A549 (cell line): ENCODE data around the gene TEAD4. TPM values are rescaled to one million over a fixed set of nuclear protein-coding genes. Genes with fewer than 3 reads are reported as not detected.

Experiments used
- ATAC-seq, 2 experiments: fragments of 200-7000 bp in 1 of 2; fragments of >200 bp in 1 of 2; cut with Nextera tagmentation in 1 of 2; cut with Tn5 transposase in 1 of 2; 3 replicates each; pipeline versions ENCODE4 v1.8.0 to v1.9.1; 2018 to 2020; ENCODE audit warnings: mild to moderate bottlenecking in 1 of 2, moderate library complexity in 1 of 2
- CTCF ChIA-PET: fragments of 300-600 bp; sonication (Branson Sonifier 250); formaldehyde crosslinking; extraction: SDS; loops from one replicate; lab custom pipeline; 2021; ENCODE audit warnings: antibody characterized with exemption, inconsistent platforms; lab: Yijun Ruan, JAX
- POLR2A ChIA-PET: fragments of 350-600 bp; formaldehyde crosslinking; extraction: SDS; loops from one replicate; lab custom pipeline; 2021; ENCODE audit warnings: antibody characterized with exemption, inconsistent platforms; lab: Yijun Ruan, JAX
- DNase-seq, 2 experiments: peaks; one replicate each; pipeline versions ENCODE4 v3.0.0 to v3.0.0-alpha.2; 2011 to 2016; ENCODE audit warnings: low read depth in 1 of 2, low spot score in 1 of 2
- FAIRE-seq: peaks from 2 replicates; lab custom pipeline; 2011; peaks lifted over from hg19 to GRCh38; lab: Jason Lieb, UNC
- H3K27ac ChIP-seq, 2 experiments: fragments of >200 bp; sonication (Bioruptor Twin); formaldehyde crosslinking; 3 replicates each; pipeline ENCODE4 v1.5.1; 2016 to 2017
- H3K4me1 ChIP-seq: fragments of >200 bp; sonication (Bioruptor Twin); formaldehyde crosslinking; 3 replicates; pipeline ENCODE4 v1.6.1; 2016
- H3K4me2 ChIP-seq: fragments of >200 bp; sonication (Bioruptor Twin); formaldehyde crosslinking; 3 replicates; pipeline ENCODE4 v1.6.1; 2016
- H3K4me3 ChIP-seq: fragments of >200 bp; sonication (Bioruptor Twin); formaldehyde crosslinking; 3 replicates; pipeline ENCODE4 v1.5.1; 2016
- H3K9me3 ChIP-seq: fragments of >200 bp; sonication (Bioruptor Twin); formaldehyde crosslinking; 3 replicates; pipeline ENCODE4 v1.6.1; 2016
- CBX2 ChIP-seq: fragments of 200-600 bp; sonication (generic); IDR thresholded peaks from 2 replicates; pipeline ENCODE4 v1.6.1; 2016; ENCODE audit warnings: low read depth, mild to moderate bottlenecking, borderline replicate concordance
- E2F6 ChIP-seq: IDR thresholded peaks from 2 replicates; pipeline ENCODE4 v1.6.1; 2012; ENCODE audit warnings: low read depth, borderline replicate concordance
- EHMT2 ChIP-seq: fragments of 200-600 bp; sonication (generic); IDR thresholded peaks from 2 replicates; pipeline ENCODE4 v1.6.1; 2016; ENCODE audit warnings: antibody characterized with exemption, low read depth, mild to moderate bottlenecking, moderate library complexity
- EP300 ChIP-seq, 2 experiments: fragments of >200 bp; sonication (Bioruptor Twin); formaldehyde crosslinking; IDR thresholded peaks; 2 replicates in 1 of 2; 3 replicates in 1 of 2; pipeline ENCODE4 v1.6.1; 2016 to 2017
- ESRRA ChIP-seq: fragments of 150-350 bp; IDR thresholded peaks from 2 replicates; pipeline ENCODE4 v1.6.1; 2014; ENCODE audit warnings: mild to moderate bottlenecking, low read length, borderline replicate concordance
- FOSB ChIP-seq: fragments of 250-450 bp; sonication (Bioruptor Pico); IDR thresholded peaks from 2 replicates; pipeline ENCODE4 v1.5.0; 2020; ENCODE audit warnings: mild to moderate bottlenecking, moderate library complexity
- HDAC2 ChIP-seq: fragments of 200-600 bp; sonication (generic); IDR thresholded peaks from 2 replicates; pipeline ENCODE4 v1.6.1; 2016
- HES2 ChIP-seq: fragments of >200 bp; sonication (Bioruptor Twin); formaldehyde crosslinking; IDR thresholded peaks from 2 replicates; pipeline ENCODE4 v1.6.1; 2016
- HEYL ChIP-seq: fragments of 250-450 bp; sonication (Bioruptor Pico); IDR thresholded peaks from 2 replicates; pipeline ENCODE4 v1.8.0; 2021; ENCODE audit warnings: mild to moderate bottlenecking, moderate library complexity
- HOXA7 ChIP-seq: fragments of 250-450 bp; sonication (Bioruptor Pico); IDR thresholded peaks from 2 replicates; pipeline ENCODE4 v1.5.0; 2020; ENCODE audit warnings: mild to moderate bottlenecking, moderate library complexity
- JUNB ChIP-seq: fragments of >200 bp; sonication (Bioruptor Twin); formaldehyde crosslinking; IDR thresholded peaks from 2 replicates; pipeline ENCODE4 v1.6.1; 2016
- MAFK ChIP-seq: fragments of 450-650 bp; IDR thresholded peaks from 2 replicates; pipeline ENCODE4 v1.6.1; 2014; ENCODE audit not compliant: partially characterized antibody
- MAX ChIP-seq: IDR thresholded peaks from 2 replicates; pipeline ENCODE4 v1.6.1; 2012
- MYC ChIP-seq: IDR thresholded peaks from 2 replicates; pipeline ENCODE4 v1.6.1; 2012; ENCODE audit warnings: mild to moderate bottlenecking, inconsistent platforms, low read length, improper control_type of control experiment, borderline replicate concordance
- PBX3 ChIP-seq: IDR thresholded peaks from 2 replicates; pipeline ENCODE4 v1.6.1; 2012
- RAD21 ChIP-seq, 2 experiments: fragments of >200 bp in 1 of 2; sonication (Bioruptor Twin) in 1 of 2; formaldehyde crosslinking in 1 of 2; IDR thresholded peaks in 1 of 2; conservative IDR thresholded peaks in 1 of 2; 2 replicates in 1 of 2; 3 replicates in 1 of 2; pipeline ENCODE4 v1.6.1; 2012 to 2018; ENCODE audit warnings: inconsistent platforms in 1 of 2
- RARB ChIP-seq: fragments of 250-450 bp; sonication (Bioruptor Pico); IDR thresholded peaks from 2 replicates; pipeline ENCODE4 v1.8.0; 2021; ENCODE audit warnings: mild to moderate bottlenecking, moderate library complexity
- RCOR1 ChIP-seq: fragments of 150-350 bp; IDR thresholded peaks from 2 replicates; pipeline ENCODE4 v1.6.1; 2014; ENCODE audit warnings: antibody characterized with exemption, low read length, low read depth
- ZFP36 ChIP-seq: fragments of 450-650 bp; IDR thresholded peaks from 2 replicates; pipeline ENCODE4 v1.6.1; 2014; ENCODE audit warnings: borderline replicate concordance; ENCODE audit not compliant: partially characterized antibody
- WGBS: methylation state at CpG from one replicate; pipeline ENCODE4 v1.1.6; 2017; ENCODE audit errors: missing lambda C conversion rate; 5-methylcytosine and 5-hydroxymethylcytosine counted together
- polyA plus RNA-seq, 4 experiments: library from polyadenylated mRNA; depleted of rRNA in 3 of 4; stranded (reverse); fragments of >200 nt; fragmentation: RNase III in 1 of 4; extraction: RNeasy Plus Mini Kit Qiagen cat#74134 plus additional on column Dnase treatment in 1 of 4; gene quantifications; 2 replicates in 3 of 4; 3 replicates in 1 of 4; pipeline ENCODE4 v1.2.3, GENCODE V29; 2011 to 2017

Gene TEAD4
- polyA plus RNA-seq, 2 of the 4 experiments (the other 2 are of a cell fraction): 22.6 to 31.8 TPM

GRCh38 chr12:2919249-2919648 lies 39.9 kb upstream of the TEAD4 start:
- WGBS: 83% methylated on average over 2 of the region's 2 CpGs
- Histone ChIP-seq H3K4me3 (no peak overlapping the region), H3K4me1 (no peaks in the 10 kb centered on the region), H3K4me2 (no peak overlapping the region), H3K9me3 (no peaks in the 10 kb centered on the region), H3K27ac (no peak overlapping the region)
- CTCF ChIA-PET: interaction anchor here (2.3 kb wide), 1 partner anchor 25 kb away, joined by 8 read pairs; no protein-coding TSS in a partner anchor
- ATAC-seq (no peak), FAIRE-seq (no peak), DNase-seq (no peak)
- POLR2A ChIA-PET: no interaction called here
- TF ChIP-seq ESRRA (no peak), FOSB (CRISPR knock-in tag) (no peak)

GRCh38 chr12:2922329-2922728 lies 36.9 kb upstream of the TEAD4 start:
- ChIA-PET CTCF (interaction anchor here (0.6 to 3.7 kb wide), 3 partner anchors 22 to 352 kb away, joined by 3 to 22 read pairs (median 3); no protein-coding TSS in a partner anchor), POLR2A (no interaction called here)
- no peak overlapping the region for H3K27ac ChIP-seq
- no peak overlapping the region for H3K4me3 ChIP-seq
- WGBS: 93% methylated on average over 2 of the region's 2 CpGs
- TF ChIP-seq RCOR1 (no peak), PBX3 (no peak), MYC (no peak), HOXA7 (CRISPR knock-in tag) (no peak), CBX2 (no peak), E2F6 (no peak), ZFP36 (no peak), RAD21 (conservative IDR thresholded peaks at IDR 0.05 in 1 of 2, IDR thresholded peaks at IDR 0.05 in 1 of 2) (no peak)
- H3K4me2 ChIP-seq: no peak overlapping the region
- DNase-seq: no peak
- FAIRE-seq: no peak
- no peaks in the 10 kb centered on the region for H3K9me3 ChIP-seq
- H3K4me1 ChIP-seq: no peaks in the 10 kb centered on the region
- ATAC-seq: no peak

GRCh38 chr12:2923057-2923456 lies 36.1 kb upstream of the TEAD4 start:
- Histone ChIP-seq H3K4me3 (no peak overlapping the region), H3K4me1 (no peaks in the 10 kb centered on the region), H3K9me3 (no peaks in the 10 kb centered on the region), H3K4me2 (no peak overlapping the region), H3K27ac (no peak overlapping the region)
- TF ChIP-seq JUNB (no peak), CBX2 (no peak), HEYL (no peak), RARB (no peak), EHMT2 (no peak), HDAC2 (no peak), PBX3 (no peak), MAFK (no peak), EP300 (IDR thresholded peaks at IDR 0.05) (no peak), HES2 (no peak), MAX (no peak)
- FAIRE-seq (no peak), DNase-seq (no peak), ATAC-seq (no peak)
- WGBS: 97% methylated on average over 9 of the region's 9 CpGs
- CTCF ChIA-PET: interaction anchor here (3.7 kb wide), 1 partner anchor 22 kb away, joined by 22 read pairs; no protein-coding TSS in a partner anchor
- POLR2A ChIA-PET: no interaction called here
